Measurements from ENCODE around the gene UMODL1.
A peak's percentile ranks its signal among the peaks of the same experiment; 100 is the strongest.

The UMODL1 gene

DNA sequence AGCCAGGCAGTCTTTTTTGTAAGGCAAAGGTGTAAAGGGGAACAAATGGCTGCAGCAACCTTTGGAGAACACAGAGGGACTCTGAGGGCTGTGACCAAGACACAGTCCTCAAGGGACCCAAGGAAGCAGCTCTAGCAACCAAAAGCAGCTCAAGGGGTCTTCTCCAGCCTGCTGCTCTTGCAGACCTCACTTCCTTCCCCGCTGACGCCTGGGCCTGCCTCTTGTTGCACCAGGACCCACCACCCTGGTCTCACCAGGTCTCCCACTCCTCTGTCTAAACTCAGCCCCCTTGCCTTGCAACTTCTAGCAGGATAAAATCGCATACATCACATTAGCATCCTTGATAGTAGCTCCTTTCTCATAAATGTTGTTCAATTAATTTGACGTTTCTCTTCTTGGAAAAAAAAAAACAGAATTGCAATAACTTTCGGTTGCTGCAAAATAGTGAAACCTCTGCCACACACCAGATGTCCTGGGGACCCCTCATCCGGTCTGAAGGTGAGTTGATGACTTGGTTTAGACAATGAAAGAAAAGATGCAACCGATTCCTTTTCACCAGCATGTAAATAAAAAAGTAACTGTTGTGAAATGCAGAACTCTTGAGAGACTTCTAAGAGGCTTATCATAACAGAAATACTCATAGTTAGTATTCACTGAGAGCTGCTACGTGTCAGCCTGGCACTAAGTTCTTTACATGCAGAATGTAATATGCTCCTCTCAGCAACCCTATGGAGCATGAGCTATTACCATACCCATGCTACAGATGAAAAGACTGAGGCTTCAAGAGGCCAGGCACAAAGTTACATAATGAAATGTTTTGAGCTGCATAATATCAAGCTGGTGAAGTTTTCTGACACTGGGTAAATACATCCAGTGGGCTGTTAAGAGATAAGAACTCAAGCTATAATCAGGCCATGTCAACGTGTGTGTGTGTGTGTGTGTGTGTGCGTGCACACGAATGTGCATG, 58.5 kb downstream of the UMODL1 start:
- DNase-seq (ENCODE audit: low read depth): no peak

DNA sequence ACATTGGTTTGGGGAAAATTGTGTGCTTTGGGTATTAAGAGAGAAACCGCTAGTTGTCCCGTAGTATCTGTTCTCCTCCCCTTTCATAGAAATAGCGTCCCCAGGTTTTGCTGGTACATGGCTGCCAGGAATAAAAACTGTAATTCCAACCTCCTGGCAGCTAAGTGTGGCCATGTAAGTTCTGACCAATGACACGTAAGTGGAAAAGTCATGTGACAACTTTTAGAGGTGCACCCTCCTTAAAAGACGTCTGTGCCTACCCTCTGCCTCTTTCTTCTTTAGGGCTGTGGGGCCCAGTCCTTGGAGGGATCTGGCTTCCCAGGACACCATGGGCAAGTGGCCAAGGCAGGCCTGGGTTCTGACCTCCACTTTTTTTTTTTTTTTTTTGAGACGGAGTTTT, 59.3 kb downstream of the UMODL1 start:
- DNase-seq (ENCODE audit: low read depth): no peak

DNA sequence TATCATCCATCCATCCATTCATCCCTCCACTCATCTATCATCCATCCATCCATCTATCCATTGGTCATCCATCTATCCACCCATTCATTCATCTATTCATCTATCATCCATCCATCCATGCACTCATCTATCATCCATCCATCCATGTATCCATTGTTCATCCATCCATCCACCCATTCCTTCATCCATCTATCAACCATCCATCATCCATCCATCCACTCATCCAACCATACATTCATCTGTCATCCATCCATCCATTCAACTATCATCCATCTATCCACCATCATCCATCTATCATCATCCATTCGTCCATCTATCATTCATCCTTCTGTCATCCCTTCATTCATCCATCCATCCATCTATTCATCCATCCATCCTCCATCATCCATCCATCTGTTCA, 61.1 kb downstream of the UMODL1 start:
- DNase-seq (ENCODE audit: low read depth): no peak

DNA sequence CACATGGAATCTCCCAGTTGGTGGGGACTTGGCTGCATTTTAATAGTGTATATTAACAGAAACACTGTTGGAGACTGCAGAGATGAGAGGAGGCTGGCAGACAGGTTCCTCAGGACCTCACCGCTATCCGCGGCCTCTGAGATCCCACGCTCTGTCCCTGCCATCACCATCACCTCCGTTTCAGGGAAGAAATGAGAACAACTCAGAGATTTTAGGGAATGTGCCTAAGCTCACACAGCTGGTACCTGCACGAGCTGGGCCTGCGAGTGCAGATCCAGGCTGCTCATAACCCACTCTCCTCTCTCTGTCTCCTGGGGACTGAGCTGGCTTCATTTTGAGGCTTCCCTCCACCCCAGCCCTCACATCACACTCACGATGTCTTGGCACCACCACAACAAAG, 62.0 kb downstream of the UMODL1 start:
- DNase-seq (ENCODE audit: low read depth): no peak

DNA sequence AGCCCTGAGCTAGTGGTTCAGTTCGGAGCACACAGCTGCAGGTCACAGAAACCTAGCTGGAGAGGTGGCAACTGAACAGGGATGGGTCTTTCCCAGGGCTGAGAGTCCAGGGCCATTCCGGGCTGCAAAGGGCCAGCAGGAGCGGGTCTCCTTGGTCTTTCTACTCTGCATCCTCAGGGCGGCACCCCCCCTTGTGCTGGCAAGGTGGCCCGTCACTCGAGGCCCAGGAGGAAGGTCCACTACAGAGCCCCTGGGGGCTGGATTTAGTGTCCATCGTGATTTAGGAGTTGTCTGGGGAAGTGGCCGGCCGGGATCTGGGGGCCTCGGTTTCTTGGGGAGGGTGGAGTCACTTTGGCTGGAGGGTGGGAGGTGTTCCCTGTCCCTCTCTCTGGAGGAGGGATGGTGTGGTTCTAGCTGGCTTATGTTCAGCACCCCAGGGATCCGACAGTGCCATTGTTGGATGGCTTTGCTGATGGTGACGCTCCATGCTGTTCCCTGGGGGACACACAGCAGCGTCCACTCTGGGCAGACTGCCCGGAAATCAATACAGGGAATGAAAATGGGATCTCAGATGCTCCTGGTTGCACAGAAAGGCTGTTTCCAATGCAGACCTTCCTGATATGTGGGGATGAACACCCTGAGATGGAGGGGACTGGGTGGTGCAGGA, 64.4 kb downstream of the UMODL1 start:
- no peak for DNase-seq (ENCODE audit: low read depth)

DNA sequence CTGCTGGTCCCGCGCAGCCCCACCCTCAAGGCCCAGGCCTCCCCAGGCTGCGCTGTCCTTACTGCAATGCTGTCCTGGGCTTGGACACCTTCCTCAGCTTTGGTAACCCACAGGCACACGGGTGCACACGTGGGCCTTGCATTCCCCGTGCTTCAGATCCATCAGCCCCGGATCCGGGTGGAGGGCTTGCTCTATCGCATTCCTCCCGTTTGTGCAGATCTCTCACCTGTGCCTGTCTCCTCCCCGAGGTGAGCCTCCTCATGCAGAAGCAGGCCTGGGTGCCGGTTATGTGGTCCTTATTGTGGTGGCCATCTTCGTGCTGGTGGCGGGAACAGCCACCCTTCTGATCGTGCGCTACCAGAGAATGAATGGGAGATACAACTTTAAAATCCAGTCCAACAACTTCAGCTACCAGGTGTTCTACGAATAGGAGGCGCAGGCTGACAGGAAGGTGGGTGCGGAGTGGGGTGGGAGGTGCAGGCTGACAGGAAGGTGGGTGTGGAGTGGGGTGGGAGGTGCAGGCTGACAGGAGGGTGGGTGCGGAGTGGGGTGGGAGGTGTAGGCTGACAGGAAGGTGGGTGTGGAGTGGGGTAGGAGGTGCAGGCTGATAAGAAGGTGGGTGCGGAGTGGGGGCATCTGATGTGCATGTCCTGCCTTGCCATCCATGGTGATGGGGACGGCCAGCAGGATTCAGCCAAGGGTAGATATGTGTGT, 66.2 kb downstream of the UMODL1 start:
- no peak for DNase-seq (ENCODE audit: low read depth)

DNA sequence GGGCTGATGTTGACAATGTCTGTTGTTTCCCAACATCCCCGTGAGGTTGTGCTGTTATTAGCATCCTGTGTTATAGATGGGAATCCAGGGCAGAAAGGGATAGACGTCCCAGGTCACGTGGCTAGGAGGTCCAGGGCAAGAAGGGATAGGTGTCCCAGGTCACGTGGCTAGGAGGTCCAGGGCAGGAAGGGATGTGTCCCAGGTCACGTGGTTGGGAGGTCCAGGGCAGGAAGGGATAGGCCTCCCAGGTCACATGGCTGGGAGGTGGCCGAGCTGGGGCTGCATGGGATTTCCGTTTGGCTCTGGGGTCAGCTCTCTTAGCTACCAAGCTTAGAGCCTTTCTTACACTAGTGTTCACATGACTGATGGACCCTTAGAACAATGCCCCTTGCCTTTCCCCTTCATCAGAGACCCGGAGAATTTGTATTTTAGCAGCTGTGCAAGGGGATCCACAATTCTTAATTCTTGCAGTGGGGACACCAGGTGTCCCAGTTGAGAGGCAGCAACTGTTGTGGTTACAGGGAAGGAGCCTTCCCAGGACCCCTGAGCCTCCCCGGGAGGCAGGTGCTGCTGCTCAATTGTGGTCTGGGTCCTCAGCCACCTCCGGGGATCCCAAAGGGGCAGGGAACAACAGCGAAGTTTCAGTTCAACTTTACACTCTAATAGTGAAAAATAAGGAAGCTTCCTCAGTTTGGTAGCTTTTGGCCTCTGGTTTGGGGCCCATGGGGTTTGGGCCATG, 69.2 kb downstream of the UMODL1 start:
- no peak for DNase-seq (ENCODE audit: low read depth)

DNA sequence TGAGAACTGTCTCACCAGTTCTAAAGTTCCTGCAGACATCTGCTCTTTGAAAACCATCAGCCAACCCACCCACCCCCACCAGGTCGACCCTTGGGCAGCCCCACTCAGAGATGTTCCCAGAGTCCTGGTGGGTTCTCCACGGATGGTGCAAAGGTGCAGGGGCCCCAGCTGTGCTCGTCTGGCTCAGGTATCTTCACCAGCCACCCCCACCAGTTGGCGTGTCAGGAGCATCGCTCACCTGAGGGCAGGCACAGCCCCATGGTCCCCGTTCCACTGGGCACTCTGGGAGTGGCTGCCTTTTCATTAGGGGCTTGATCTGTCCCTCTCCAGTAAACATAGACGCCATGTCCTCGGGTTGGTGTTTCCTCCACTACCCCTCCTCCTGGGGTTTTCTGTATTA, 70.5 kb downstream of the UMODL1 start:
- DNase-seq (ENCODE audit: low read depth): no peak

DNA sequence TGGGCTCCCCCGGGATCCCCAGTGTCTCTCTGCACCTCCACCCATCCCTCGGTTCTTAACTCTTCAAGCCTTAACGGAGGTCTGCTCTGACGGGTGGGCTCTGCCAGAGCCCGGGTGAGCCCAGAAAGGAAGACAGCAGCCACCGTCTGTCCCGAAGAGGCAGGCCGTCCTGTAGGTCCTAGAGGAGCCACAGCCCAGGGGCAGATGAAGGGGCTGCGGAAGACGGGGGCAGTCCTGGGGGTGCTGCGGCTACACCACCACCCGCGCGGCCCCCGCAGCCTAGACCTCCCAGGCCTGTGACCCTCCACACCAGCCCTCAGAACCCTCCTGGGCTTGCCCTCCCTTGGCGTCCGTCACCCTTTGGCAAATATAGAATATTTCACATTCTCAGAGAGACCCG, 71.0 kb downstream of the UMODL1 start:
- no peak for DNase-seq (ENCODE audit: low read depth)

DNA sequence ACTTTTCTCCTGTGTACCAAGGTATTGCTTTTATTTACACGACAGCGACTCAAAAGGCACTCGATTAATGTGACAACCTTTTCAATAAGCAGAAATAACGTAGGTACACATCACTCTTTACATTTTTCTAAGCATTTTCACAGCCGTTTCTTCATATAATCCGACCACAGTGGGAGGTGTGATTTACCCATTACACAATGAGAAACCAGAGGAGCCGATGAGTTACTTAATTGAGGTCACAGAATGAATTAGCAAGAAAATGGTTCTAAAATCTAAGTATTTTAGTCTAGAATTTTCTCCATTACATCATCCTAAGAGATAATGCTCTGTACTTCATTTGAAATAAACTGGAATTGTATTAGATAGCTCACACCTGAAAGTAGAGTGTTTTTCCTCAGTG, 71.5 kb downstream of the UMODL1 start:
- DNase-seq (ENCODE audit: low read depth): no peak

DNA sequence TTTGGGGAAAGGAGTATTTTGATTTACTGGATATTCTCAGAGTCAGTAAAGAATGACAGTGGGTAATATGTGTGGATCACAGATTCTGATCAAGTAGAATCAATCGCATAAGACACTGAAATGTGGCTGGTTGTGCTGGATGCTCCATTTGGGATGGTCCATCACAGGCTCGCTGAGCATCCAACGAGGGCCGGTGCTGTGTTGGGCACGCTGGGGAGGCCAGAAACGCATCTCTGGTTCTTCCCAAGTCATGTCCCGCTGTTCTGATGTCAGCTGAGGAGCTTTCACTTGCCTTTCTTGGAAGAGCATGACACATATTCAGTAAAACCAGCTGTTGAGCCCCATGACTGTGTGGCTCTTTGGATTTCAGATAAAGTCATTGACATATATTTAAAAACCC, 72.0 kb downstream of the UMODL1 start:
- DNase-seq (ENCODE audit: low read depth): no peak

DNA sequence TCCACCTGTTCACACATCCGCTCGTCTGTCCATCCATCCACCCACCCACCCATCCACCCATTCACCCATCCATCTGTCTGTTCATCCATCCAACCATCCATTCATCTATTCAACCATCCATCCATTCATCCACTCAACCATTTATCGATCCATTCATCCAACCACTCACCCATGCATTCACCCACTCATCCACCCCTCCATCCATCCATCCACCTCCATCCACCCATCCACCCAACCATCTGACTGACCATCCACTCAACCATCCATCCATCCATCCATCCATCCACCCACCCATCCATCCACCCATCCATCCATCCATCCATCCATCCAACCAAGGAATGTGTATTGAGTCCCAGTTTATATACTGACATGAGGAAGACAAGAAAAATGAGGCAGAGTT, 73.1 kb downstream of the UMODL1 start:
- DNase-seq (ENCODE audit: low read depth): no peak

DNA sequence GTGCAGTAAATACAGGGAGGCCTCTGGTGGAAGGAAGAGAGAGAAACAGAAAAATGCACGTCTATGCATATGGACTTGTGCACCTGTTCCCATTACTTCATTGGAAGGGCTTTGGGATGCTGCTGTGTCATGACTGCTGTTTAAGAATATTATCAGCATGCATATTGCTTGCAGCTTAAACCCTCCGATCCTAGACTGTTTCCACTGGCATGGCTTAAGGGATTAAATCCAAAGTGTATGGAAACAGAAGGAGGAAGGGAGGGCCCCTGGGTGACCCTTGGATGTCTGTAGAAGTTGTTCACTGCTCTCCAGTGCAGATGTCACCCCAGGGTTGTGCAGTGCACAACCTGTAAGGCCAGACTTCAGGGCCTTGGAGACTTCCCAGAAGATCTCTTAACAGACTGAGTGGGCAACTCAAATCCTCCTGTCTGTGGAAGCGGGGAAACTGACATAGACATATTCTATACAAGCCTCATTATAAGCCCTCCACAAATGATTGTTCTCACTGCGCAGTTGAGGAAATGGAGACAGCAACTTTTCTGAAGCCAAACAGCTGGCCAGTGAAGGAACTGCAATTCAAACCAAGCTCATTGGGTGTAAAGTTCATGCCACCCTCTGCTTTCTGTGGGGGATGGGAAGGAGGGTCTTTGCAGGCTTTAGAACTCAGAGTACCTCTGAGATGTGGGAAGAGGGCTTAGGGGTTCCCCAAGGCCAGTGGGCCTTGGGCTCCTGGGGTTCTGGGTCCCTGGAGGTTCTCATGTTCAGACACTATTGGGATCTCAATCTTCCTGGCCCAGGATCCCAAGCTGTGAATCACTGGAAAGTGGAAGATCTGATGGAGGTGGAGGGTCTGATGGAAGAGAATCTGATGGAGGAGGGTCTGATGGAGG, 73.8 kb downstream of the UMODL1 start:
- no peak for DNase-seq (ENCODE audit: low read depth)

DNA sequence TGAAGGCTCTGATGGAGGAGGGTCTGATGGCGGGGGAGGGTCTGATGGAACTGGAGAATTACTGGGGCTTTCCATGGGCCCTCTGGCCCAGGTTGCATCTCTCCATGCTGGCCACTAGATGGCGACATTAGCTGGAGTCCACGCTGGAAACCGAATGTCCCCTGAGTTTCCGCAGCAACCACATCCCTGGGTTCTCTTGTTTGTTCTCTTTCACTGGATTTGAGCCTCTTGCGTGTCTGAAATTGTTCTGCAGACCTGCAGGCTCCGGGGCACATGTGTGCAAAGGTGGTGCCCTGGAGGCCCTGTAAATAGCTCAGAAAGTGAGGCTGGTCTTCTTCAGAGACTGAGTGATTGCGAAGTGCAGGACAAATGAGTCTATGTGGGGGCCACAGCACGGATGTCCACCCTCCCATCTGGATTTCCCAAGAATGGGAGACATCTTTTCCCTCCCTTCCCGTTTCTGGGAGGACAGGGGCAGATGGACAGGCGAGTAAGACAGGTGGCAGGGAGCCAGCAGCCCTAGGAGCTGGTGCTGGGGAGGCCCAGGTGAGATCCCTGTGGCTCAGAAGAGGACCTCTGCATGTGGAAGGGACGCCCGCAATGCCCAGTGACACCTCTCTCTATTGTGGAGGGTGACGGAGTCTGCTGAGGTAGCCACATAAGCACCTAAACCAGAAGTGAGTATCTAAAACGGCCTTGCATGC, 74.6 kb downstream of the UMODL1 start:
- peak; percentile 8 for DNase-seq (ENCODE audit: low read depth)

DNA sequence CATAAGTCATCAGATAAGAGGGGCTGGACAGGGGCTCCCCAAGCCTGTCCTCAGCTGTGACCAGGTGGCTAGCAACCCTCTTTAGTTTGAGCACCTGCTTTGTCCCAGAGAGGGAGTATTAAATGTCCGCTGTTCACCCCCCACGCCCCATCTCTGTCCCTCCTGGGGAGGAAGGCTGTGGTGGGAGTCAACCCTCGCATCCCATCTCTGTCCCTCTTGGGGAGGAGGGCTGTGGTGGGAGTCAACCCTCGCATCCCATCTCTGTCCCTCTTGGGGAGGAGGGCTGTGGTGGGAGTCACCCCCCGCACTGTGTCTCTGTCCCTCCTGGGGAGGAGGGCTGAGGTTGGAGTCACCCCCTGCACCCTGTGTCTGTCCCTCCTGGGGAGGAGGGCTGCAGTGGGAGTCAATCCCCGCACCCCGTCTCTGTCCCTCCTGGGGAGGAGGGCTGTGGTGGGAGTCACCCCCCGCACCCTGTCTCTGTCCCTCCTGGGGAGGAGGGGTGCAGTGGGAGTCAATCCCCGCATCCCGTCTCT, 75.2 kb downstream of the UMODL1 start:
- DNase-seq (ENCODE audit: low read depth): no peak

DNA sequence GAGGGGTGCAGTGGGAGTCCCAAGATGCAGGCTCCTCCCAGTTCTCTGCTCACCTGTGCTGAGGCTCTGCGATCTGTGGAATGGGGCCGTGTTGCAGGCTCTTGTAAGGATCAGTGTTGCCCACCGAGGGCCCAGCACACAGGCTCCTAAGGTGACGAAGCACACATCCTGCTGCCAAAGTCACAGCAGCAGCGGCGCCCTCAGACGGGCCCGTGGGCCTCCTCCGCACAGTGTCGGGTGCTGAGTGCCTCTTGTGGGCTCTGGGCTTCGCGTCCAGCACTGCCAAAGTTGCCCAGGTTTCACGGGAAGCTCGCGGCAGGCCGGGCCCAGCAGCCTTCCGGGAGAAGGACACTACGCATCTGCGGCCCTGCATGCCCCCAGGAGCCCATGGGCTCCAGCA, 75.7 kb downstream of the UMODL1 start:
- DNase-seq (ENCODE audit: low read depth): no peak

DNA sequence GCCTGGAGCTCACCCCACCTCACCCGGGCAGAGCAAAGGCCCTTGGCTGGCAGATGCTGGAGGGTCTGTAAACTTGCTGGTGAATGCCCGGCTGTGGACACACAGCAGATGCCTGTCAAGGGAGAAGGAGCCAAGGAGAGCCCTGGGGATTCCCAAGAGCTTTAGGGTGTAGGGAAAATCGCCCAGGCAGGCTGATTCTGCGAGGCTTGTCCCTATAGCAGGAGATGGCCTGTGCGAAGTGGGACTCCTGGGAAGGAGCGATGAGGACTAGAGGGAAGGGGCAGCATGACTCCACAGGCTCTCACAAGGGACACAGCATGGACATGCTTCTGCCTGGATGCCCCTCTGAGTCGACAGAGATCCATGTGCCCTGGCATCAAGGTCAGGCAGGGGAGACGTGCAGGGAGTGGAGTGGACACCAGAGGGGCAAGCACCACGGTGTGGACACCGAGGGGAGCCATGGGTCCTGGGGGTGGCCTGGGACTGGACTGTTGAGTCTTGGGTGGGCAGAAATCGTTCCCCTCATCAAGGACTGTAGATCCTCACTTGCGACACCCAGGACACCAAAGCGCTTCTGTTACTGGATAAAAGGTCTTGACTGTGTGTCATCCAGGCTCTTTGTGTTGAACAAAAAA, 76.4 kb downstream of the UMODL1 start:
- no peak for DNase-seq (ENCODE audit: low read depth)

DNA sequence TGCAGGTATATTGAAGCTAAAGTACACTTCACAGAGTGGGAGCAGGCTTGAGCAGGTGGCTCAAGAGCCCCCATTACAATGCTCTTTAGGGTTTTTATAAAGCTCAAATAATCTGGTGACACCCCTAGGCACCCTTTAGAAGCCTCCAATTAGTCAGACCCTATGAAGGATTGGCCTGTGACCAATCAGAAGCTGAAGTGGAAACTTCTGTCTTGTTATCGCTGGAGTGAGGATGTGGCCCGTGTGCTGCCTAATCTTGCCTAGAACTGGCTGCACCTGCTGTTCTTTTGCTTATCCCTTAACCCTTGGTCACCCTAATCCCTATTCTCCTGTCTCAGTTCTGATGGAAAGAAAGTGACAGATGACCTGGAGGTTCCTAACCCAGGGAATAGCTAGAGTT, 77.0 kb downstream of the UMODL1 start:
- no peak for DNase-seq (ENCODE audit: low read depth)

DNA sequence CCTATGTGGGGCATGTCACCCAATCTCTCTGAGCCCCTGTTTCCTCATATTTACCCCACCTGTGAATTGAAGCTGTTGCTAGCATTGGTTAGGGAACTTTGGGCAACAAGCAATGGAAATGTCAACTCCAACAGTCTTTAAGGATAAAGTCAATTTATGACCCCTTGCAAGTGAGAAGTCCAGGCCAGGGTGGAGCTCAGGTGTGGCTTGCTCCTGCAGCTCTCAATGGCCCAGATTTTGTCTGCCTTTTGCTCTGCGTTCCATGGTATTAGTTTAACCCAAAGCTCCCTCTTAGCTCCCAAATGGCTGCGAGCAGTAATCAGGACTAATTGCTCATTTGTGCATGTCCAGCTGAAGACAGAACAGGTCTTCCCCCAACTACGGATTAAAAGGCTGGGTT, 77.5 kb downstream of the UMODL1 start:
- DNase-seq (ENCODE audit: low read depth): no peak
